Measurements from ENCODE around the gene SCGB1D2. TPM values are rescaled to one million over a fixed set of nuclear protein-coding genes. Genes with fewer than 3 reads are reported as not detected.

SCGB1D2 gene
- total and polyA plus RNA-seq, 10 of the 15 experiments (the other 5 are each of a cell fraction or from before 2014, with no cell fraction given), result 0.48 TPM; not detected in 9

- ChIA-PET POLR2A (no interaction called here), RAD21 (ENCODE audit: unreplicated experiment) (no interaction called here), SMC1A (ENCODE audit: uncharacterized antibody, unreplicated experiment) (no interaction called here), CTCF (no interaction called here)
- ATAC-seq, result no peak
- intact Hi-C loops (cut with micrococcal nuclease; ENCODE audit: unreplicated experiment), result no loop called here
- DNase-seq (ENCODE audit: low read depth, low spot score), result no peak
- TF ChIP-seq PML (IDR thresholded peaks at IDR 0.05; ENCODE audit: low read length) (no peak), ZBED1 (IDR thresholded peaks at IDR 0.05; ENCODE audit: borderline replicate concordance) (no peak), NR2F1 (conservative IDR thresholded peaks at IDR 0.05) (no peak), BACH1 (IDR thresholded peaks at IDR 0.05; ENCODE audit: borderline replicate concordance) (no peak), CREM (IDR thresholded peaks at IDR 0.05; ENCODE audit: low read depth) (no peak)
- no peaks in the 10 kb centered on the region for H3K79me2 ChIP-seq (ENCODE audit: control insufficient read depth, insufficient read depth, low read length)
- no peaks in the 10 kb centered on the region for H4K20me1 ChIP-seq (ENCODE audit: control insufficient read depth, insufficient read depth)
- H3K27ac ChIP-seq (ENCODE audit: control insufficient read depth, insufficient read depth), result no peak overlapping the region
- no peaks in the 10 kb centered on the region; the same call in 2 of the 3 replicates for H3K9me3 ChIP-seq (replicated peaks; ENCODE audit: control insufficient read depth, insufficient read depth, low read length)
- BruUV-seq (replicated peaks), result no TSS peak
- H3K9ac ChIP-seq (ENCODE audit: control insufficient read depth, insufficient read depth, low read length), result no peak overlapping the region
- no peak overlapping the region for H2AFZ ChIP-seq (ENCODE audit: control insufficient read depth, low read depth, low read length)
- in situ Hi-C loops (cut with MboI), result no loop called here
- H3K36me3 ChIP-seq (ENCODE audit: control insufficient read depth in 2 of 2, insufficient read depth in 2 of 2, low read length in 1 of 2), result no peaks in the 10 kb centered on the region
- H3K4me1 ChIP-seq (ENCODE audit: control insufficient read depth, insufficient read depth, low read length), result no peaks in the 10 kb centered on the region
- peaks cover 0 to 4% of the 10 kb centered on the region in 2 experiments; a peak in 1 of 4 replicates for H3K27me3 ChIP-seq (replicated peaks in 1 of 2; ENCODE audit: control insufficient read depth in 2 of 2, insufficient read depth in 2 of 2, low read length in 1 of 2)
- FAIRE-seq, result no peak
- no peak overlapping the region for H3K4me3 ChIP-seq
- H3K4me2 ChIP-seq (ENCODE audit: control insufficient read depth, insufficient read depth), result no peak overlapping the region
These were observed 38.4 kb downstream of the SCGB1D2 start for GRCh38 chr11:62280452-62280851.

Other genes with a start within 250 kb of the SCGB1D2 start
- gene INCENP, start 118.2 kb upstream of the SCGB1D2 start, total RNA-seq (2014; rRNA removed), result 47.3 and 55.6 TPM in 2 replicates
- gene INCENP, start 118.2 kb upstream of the SCGB1D2 start, total RNA-seq (2014; rRNA removed; fragmentation: Illumina TruSeq; extraction: Trizol), result 24.7 and 25.7 TPM in 2 replicates
- gene INCENP, start 118.2 kb upstream of the SCGB1D2 start, total RNA-seq (2021), result 88.1 and 96.8 TPM in 2 replicates
- gene INCENP, start 118.2 kb upstream of the SCGB1D2 start, polyA plus RNA-seq (2011; rRNA removed), result 17.1 and 32.3 TPM in 2 replicates
- gene INCENP, start 118.2 kb upstream of the SCGB1D2 start, polyA plus RNA-seq (2014; fragmentation: Illumina TruSeq; extraction: Trizol), result 20.9 and 33.8 TPM in 2 replicates
- 1 to 10 TPM; 1.4 to 3.7 TPM for gene INCENP, start 118.2 kb upstream of the SCGB1D2 start, polyA plus RNA-seq (2014; fragmentation: Nextera tagmentation; extraction: Ambion mirVana)
- gene INCENP, start 118.2 kb upstream of the SCGB1D2 start, polyA plus RNA-seq (2014; rRNA removed), result 51.9 and 52.7 TPM in 2 replicates
- 10 to 100 TPM; 16.3 to 19.5 TPM for gene INCENP, start 118.2 kb upstream of the SCGB1D2 start, polyA plus RNA-seq (2016; fragmentation: Nextera tagmentation; extraction: Ambion mirVana)
- not detected in 2 replicates for gene SCGB1D1, start 52.0 kb upstream of the SCGB1D2 start, total RNA-seq (2014; rRNA removed)
- gene SCGB1D1, start 52.0 kb upstream of the SCGB1D2 start, total RNA-seq (2014; rRNA removed; fragmentation: Illumina TruSeq; extraction: Trizol), result not detected in 2 replicates
- gene SCGB1D1, start 52.0 kb upstream of the SCGB1D2 start, total RNA-seq (2021), result not detected in 2 replicates
- gene SCGB1D1, start 52.0 kb upstream of the SCGB1D2 start, polyA plus RNA-seq (2011; rRNA removed), result not detected in 2 replicates
- not detected in 2 replicates for gene SCGB1D1, start 52.0 kb upstream of the SCGB1D2 start, polyA plus RNA-seq (2014; fragmentation: Illumina TruSeq; extraction: Trizol)
- not detected for gene SCGB1D1, start 52.0 kb upstream of the SCGB1D2 start, polyA plus RNA-seq (2014; fragmentation: Nextera tagmentation; extraction: Ambion mirVana)
- not detected in 2 replicates for gene SCGB1D1, start 52.0 kb upstream of the SCGB1D2 start, polyA plus RNA-seq (2014; rRNA removed)
- gene SCGB1D1, start 52.0 kb upstream of the SCGB1D2 start, polyA plus RNA-seq (2016; fragmentation: Nextera tagmentation; extraction: Ambion mirVana), result not detected
- gene SCGB2A1, start 33.6 kb upstream of the SCGB1D2 start, total RNA-seq (2014; rRNA removed), result not detected in 2 replicates
- gene SCGB2A1, start 33.6 kb upstream of the SCGB1D2 start, total RNA-seq (2014; rRNA removed; fragmentation: Illumina TruSeq; extraction: Trizol), result not detected in 2 replicates
- not detected in 2 replicates for gene SCGB2A1, start 33.6 kb upstream of the SCGB1D2 start, total RNA-seq (2021)
- not detected in 2 replicates for gene SCGB2A1, start 33.6 kb upstream of the SCGB1D2 start, polyA plus RNA-seq (2011; rRNA removed)
- gene SCGB2A1, start 33.6 kb upstream of the SCGB1D2 start, polyA plus RNA-seq (2014; fragmentation: Illumina TruSeq; extraction: Trizol), result not detected in 2 replicates
- gene SCGB2A1, start 33.6 kb upstream of the SCGB1D2 start, polyA plus RNA-seq (2014; fragmentation: Nextera tagmentation; extraction: Ambion mirVana), result not detected
- not detected in 2 replicates for gene SCGB2A1, start 33.6 kb upstream of the SCGB1D2 start, polyA plus RNA-seq (2014; rRNA removed)
- gene SCGB2A1, start 33.6 kb upstream of the SCGB1D2 start, polyA plus RNA-seq (2016; fragmentation: Nextera tagmentation; extraction: Ambion mirVana), result not detected
- not detected in 2 replicates for gene SCGB2A2, start 27.9 kb downstream of the SCGB1D2 start, total RNA-seq (2014; rRNA removed)
- not detected in 2 replicates for gene SCGB2A2, start 27.9 kb downstream of the SCGB1D2 start, total RNA-seq (2014; rRNA removed; fragmentation: Illumina TruSeq; extraction: Trizol)
- not detected in 2 replicates for gene SCGB2A2, start 27.9 kb downstream of the SCGB1D2 start, total RNA-seq (2021)
- gene SCGB2A2, start 27.9 kb downstream of the SCGB1D2 start, polyA plus RNA-seq (2011; rRNA removed), result not detected in 2 replicates
- not detected in 2 replicates for gene SCGB2A2, start 27.9 kb downstream of the SCGB1D2 start, polyA plus RNA-seq (2014; fragmentation: Illumina TruSeq; extraction: Trizol)
- not detected for gene SCGB2A2, start 27.9 kb downstream of the SCGB1D2 start, polyA plus RNA-seq (2014; fragmentation: Nextera tagmentation; extraction: Ambion mirVana)
- not detected in 2 replicates for gene SCGB2A2, start 27.9 kb downstream of the SCGB1D2 start, polyA plus RNA-seq (2014; rRNA removed)
- not detected for gene SCGB2A2, start 27.9 kb downstream of the SCGB1D2 start, polyA plus RNA-seq (2016; fragmentation: Nextera tagmentation; extraction: Ambion mirVana)
- not detected in 2 replicates for gene SCGB1D4, start 56.8 kb downstream of the SCGB1D2 start, total RNA-seq (2014; rRNA removed)
- not detected in 2 replicates for gene SCGB1D4, start 56.8 kb downstream of the SCGB1D2 start, total RNA-seq (2014; rRNA removed; fragmentation: Illumina TruSeq; extraction: Trizol)
- not detected in 2 replicates for gene SCGB1D4, start 56.8 kb downstream of the SCGB1D2 start, total RNA-seq (2021)
- gene SCGB1D4, start 56.8 kb downstream of the SCGB1D2 start, polyA plus RNA-seq (2011; rRNA removed), result not detected in 2 replicates
- gene SCGB1D4, start 56.8 kb downstream of the SCGB1D2 start, polyA plus RNA-seq (2014; fragmentation: Illumina TruSeq; extraction: Trizol), result not detected in 2 replicates
- not detected for gene SCGB1D4, start 56.8 kb downstream of the SCGB1D2 start, polyA plus RNA-seq (2014; fragmentation: Nextera tagmentation; extraction: Ambion mirVana)
- gene SCGB1D4, start 56.8 kb downstream of the SCGB1D2 start, polyA plus RNA-seq (2014; rRNA removed), result not detected in 2 replicates
- gene SCGB1D4, start 56.8 kb downstream of the SCGB1D2 start, polyA plus RNA-seq (2016; fragmentation: Nextera tagmentation; extraction: Ambion mirVana), result not detected
- 4.9 and 5.8 TPM in 2 replicates for gene ASRGL1, start 95.2 kb downstream of the SCGB1D2 start, total RNA-seq (2014; rRNA removed)
- 2.9 and 3.4 TPM in 2 replicates for gene ASRGL1, start 95.2 kb downstream of the SCGB1D2 start, total RNA-seq (2014; rRNA removed; fragmentation: Illumina TruSeq; extraction: Trizol)
- gene ASRGL1, start 95.2 kb downstream of the SCGB1D2 start, total RNA-seq (2021), result 4.5 and 5.8 TPM in 2 replicates
- 23.3 and 24.5 TPM in 2 replicates for gene ASRGL1, start 95.2 kb downstream of the SCGB1D2 start, polyA plus RNA-seq (2011; rRNA removed)
- 2.7 and 2.9 TPM in 2 replicates for gene ASRGL1, start 95.2 kb downstream of the SCGB1D2 start, polyA plus RNA-seq (2014; fragmentation: Illumina TruSeq; extraction: Trizol)
- gene ASRGL1, start 95.2 kb downstream of the SCGB1D2 start, polyA plus RNA-seq (2014; fragmentation: Nextera tagmentation; extraction: Ambion mirVana), result 1 to 10 TPM in 1 of 2 experiments, under 1 TPM in 1; 0.97 to 1.9 TPM
- 3.9 and 5.7 TPM in 2 replicates for gene ASRGL1, start 95.2 kb downstream of the SCGB1D2 start, polyA plus RNA-seq (2014; rRNA removed)
- 10 to 100 TPM; 10.5 to 12.4 TPM for gene ASRGL1, start 95.2 kb downstream of the SCGB1D2 start, polyA plus RNA-seq (2016; fragmentation: Nextera tagmentation; extraction: Ambion mirVana)
- gene SCGB1A1, start 176.8 kb downstream of the SCGB1D2 start, total RNA-seq (2014; rRNA removed), result not detected in 2 replicates
- gene SCGB1A1, start 176.8 kb downstream of the SCGB1D2 start, total RNA-seq (2014; rRNA removed; fragmentation: Illumina TruSeq; extraction: Trizol), result not detected in 2 replicates
- gene SCGB1A1, start 176.8 kb downstream of the SCGB1D2 start, total RNA-seq (2021), result 0.72 TPM in 1 of 2 replicates, not detected in the other
- gene SCGB1A1, start 176.8 kb downstream of the SCGB1D2 start, polyA plus RNA-seq (2011; rRNA removed), result not detected in 2 replicates
- gene SCGB1A1, start 176.8 kb downstream of the SCGB1D2 start, polyA plus RNA-seq (2014; fragmentation: Illumina TruSeq; extraction: Trizol), result not detected in 2 replicates
- not detected for gene SCGB1A1, start 176.8 kb downstream of the SCGB1D2 start, polyA plus RNA-seq (2014; fragmentation: Nextera tagmentation; extraction: Ambion mirVana)
- not detected in 2 replicates for gene SCGB1A1, start 176.8 kb downstream of the SCGB1D2 start, polyA plus RNA-seq (2014; rRNA removed)
- not detected for gene SCGB1A1, start 176.8 kb downstream of the SCGB1D2 start, polyA plus RNA-seq (2016; fragmentation: Nextera tagmentation; extraction: Ambion mirVana)